Transverse colon (tissue), 4 donors: ENCODE measurements around the gene GJB2. TPM values are rescaled to one million over a fixed set of nuclear protein-coding genes. Genes with fewer than 3 reads are reported as not detected.

Experiments used
- DNase-seq: peaks from one replicate; pipeline ENCODE4 v3.0.0-alpha.2; 2019
- H3K27ac ChIP-seq, 4 donors: fragments of 200-600 bp; sonication (generic); 2 replicates each; pipeline ENCODE4 v1.5.1; 2016 to 2018; ENCODE audit warnings: inconsistent platforms in 4 of 4
- H3K27me3 ChIP-seq: fragments of 200-600 bp; sonication (generic); 2 replicates; pipeline ENCODE4 v1.5.1; 2017; ENCODE audit warnings: inconsistent platforms
- H3K36me3 ChIP-seq, 4 donors: fragments of 200-600 bp; sonication (generic); 2 replicates each; pipeline ENCODE4 v1.5.1; 2017 to 2019; ENCODE audit warnings: inconsistent platforms in 4 of 4
- H3K4me1 ChIP-seq, 4 donors: fragments of 200-600 bp; sonication (generic); 2 replicates each; pipeline ENCODE4 v1.5.1; 2017 to 2020; ENCODE audit warnings: inconsistent platforms in 4 of 4
- H3K4me3 ChIP-seq, 4 donors: fragments of 200-600 bp; sonication (generic); 1 replicate in 1 of 4; 2 replicates in 3 of 4; pipeline versions ENCODE4 v1.5.1 to v1.6.1; 2017 to 2019; ENCODE audit warnings: inconsistent platforms in 4 of 4
- H3K9me3 ChIP-seq, 2 donors: fragments of 200-600 bp; sonication (generic); 2 replicates each; pipeline ENCODE4 v1.5.1; 2017 to 2019; ENCODE audit warnings: inconsistent platforms in 2 of 2
- EP300 ChIP-seq: sonication (generic); formaldehyde crosslinking; IDR thresholded peaks from one replicate; pipeline ENCODE4 v1.6.1; 2017; ENCODE audit warnings: antibody characterized with exemption, low read depth
- POLR2A ChIP-seq: fragments of 450-650 bp; IDR thresholded peaks from one replicate; pipeline ENCODE4 v1.6.1; 2016; ENCODE audit warnings: antibody characterized with exemption, mild to moderate bottlenecking, moderate library complexity
- POLR2AphosphoS5 ChIP-seq, 3 donors: sonication (generic); formaldehyde crosslinking; IDR thresholded peaks; one replicate each; pipeline ENCODE4 v1.6.1; 2016; ENCODE audit warnings: antibody characterized with exemption in 3 of 3
- WGBS, 2 donors: methylation state at CpG; one replicate each; pipeline ENCODE4 v1.1.5; 2018; ENCODE audit warnings: low coverage in 1 of 2; 5-methylcytosine and 5-hydroxymethylcytosine counted together
- in situ Hi-C, 4 donors: fragments of 200-750 bp; cut with MboI; loops; one replicate each; pipeline versions ENCODE4 v1.15.0 to v1.15.1; 2017; ENCODE audit warnings: low sequenced_read_pairs in 3 of 4, low pct_ligation_motif_present in 1 of 4, low pct_unique_long_range_greater_than_20kb in 1 of 4
- intact Hi-C: fragments of 100-400 bp; cut with DNase I; formaldehyde crosslinking; loops from one replicate; pipeline ENCODE4 v1.15.1; 2023; ENCODE audit warnings: low total_unique reads
- total RNA-seq, 4 donors: library from RNA; depleted of rRNA; stranded (reverse); fragments of >200 nt; gene quantifications; one replicate each; pipeline ENCODE4 v1.1.0, GENCODE V29; 2016
- TF ChIP-seq, protein P1 (sequence below), 5 experiments: fragments of 200-600 bp in 3 of 5; fragments of 450-650 bp in 2 of 5; sonication (generic) in 3 of 5; IDR thresholded peaks; 1 replicate in 2 of 5; 2 replicates in 3 of 5; pipeline ENCODE4 v1.5.1; 2016 to 2017; ENCODE audit warnings: antibody characterized with exemption in 5 of 5, inconsistent platforms in 3 of 5, mild to moderate bottlenecking in 2 of 5, moderate library complexity in 1 of 5

GJB2 gene
- total RNA-seq, 4 donors from 2014 or later = 5.0 to 38.4 (median 25.9) TPM

DNA sequence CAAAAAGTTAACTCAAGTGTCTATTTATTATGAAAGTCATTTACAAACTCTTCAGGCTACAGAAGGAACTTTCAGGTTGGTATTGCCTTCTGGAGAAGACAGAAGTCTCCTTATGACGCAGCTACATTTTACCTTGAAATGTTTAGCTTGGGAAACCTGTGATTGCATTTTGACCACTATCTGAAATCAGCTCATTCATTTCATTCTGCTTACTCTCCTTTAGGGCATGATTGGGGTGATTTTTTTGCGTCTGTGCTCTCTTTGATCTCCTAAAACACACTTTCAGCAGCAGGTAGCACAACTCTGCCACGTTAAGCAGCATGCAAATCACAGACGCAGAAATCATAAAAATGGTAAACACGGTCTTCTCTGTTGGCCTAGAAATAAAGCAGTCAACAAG lies 29.8 kb upstream of the GJB2 start:
- H3K9me3 ChIP-seq = no peaks in the 10 kb centered on the region
- H3K4me3 ChIP-seq = no peak overlapping the region
- 57 to 100% methylated on average over 1 to 5 of the region's 5 CpGs for WGBS, 2 donors
- TF ChIP-seq POLR2AphosphoS5 (IDR thresholded peaks at IDR 0.05) (no peak), EP300 (no peak), POLR2A (no peak)
- TF ChIP-seq, protein P1, sequence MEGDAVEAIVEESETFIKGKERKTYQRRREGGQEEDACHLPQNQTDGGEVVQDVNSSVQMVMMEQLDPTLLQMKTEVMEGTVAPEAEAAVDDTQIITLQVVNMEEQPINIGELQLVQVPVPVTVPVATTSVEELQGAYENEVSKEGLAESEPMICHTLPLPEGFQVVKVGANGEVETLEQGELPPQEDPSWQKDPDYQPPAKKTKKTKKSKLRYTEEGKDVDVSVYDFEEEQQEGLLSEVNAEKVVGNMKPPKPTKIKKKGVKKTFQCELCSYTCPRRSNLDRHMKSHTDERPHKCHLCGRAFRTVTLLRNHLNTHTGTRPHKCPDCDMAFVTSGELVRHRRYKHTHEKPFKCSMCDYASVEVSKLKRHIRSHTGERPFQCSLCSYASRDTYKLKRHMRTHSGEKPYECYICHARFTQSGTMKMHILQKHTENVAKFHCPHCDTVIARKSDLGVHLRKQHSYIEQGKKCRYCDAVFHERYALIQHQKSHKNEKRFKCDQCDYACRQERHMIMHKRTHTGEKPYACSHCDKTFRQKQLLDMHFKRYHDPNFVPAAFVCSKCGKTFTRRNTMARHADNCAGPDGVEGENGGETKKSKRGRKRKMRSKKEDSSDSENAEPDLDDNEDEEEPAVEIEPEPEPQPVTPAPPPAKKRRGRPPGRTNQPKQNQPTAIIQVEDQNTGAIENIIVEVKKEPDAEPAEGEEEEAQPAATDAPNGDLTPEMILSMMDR (IDR thresholded peaks at IDR 0.05) = no peak
- H3K4me1 ChIP-seq = no peaks in the 10 kb centered on the region
- intact Hi-C loops (no loop called here), in situ Hi-C loops (no loop called here)
- H3K27me3 ChIP-seq = peaks cover 15% of the 10 kb centered on the region
- no peaks in the 10 kb centered on the region for H3K36me3 ChIP-seq
- H3K27ac ChIP-seq = no peak overlapping the region
- no peak for DNase-seq

- H3K27ac ChIP-seq = no peak overlapping the region
- 46 to 73% methylated on average over 4 to 6 of the region's 6 CpGs for WGBS, 2 donors
- TF ChIP-seq EP300 (no peak), POLR2AphosphoS5 (IDR thresholded peaks at IDR 0.05) (no peak), POLR2A (no peak)
- TF ChIP-seq, protein P1 (IDR thresholded peaks at IDR 0.05) = no peak
- no peak for DNase-seq
- no peaks in the 10 kb centered on the region for H3K36me3 ChIP-seq
- intact Hi-C loops = no loop called here
- H3K9me3 ChIP-seq = no peaks in the 10 kb centered on the region
- H3K4me3 ChIP-seq = no peak overlapping the region
- peaks cover 15% of the 10 kb centered on the region for H3K27me3 ChIP-seq
- in situ Hi-C loops = no loop called here
- H3K4me1 ChIP-seq = no peaks in the 10 kb centered on the region
These were observed 29.0 kb upstream of the GJB2 start for GRCh38 chr13:20221772-20222171.

- no peak for TF ChIP-seq POLR2A
- TF ChIP-seq, protein P1 (IDR thresholded peaks at IDR 0.05) = no peak
- TF ChIP-seq EP300 = no peak
- no peak for TF ChIP-seq POLR2AphosphoS5 (IDR thresholded peaks at IDR 0.05)
- H3K27me3 ChIP-seq = peaks cover 4% of the 10 kb centered on the region
- intact Hi-C loops (no loop called here), in situ Hi-C loops (no loop called here)
- H3K4me3 ChIP-seq = no peak overlapping the region
- H3K4me1 ChIP-seq = no peaks in the 10 kb centered on the region
- no peaks in the 10 kb centered on the region for H3K36me3 ChIP-seq
- DNase-seq = no peak
- no peaks in the 10 kb centered on the region for H3K9me3 ChIP-seq
- no peak overlapping the region for H3K27ac ChIP-seq
These were observed 26.8 kb upstream of the GJB2 start for GRCh38 chr13:20219577-20219976.

GRCh38 chr13:20217168-20217567 lies 24.4 kb upstream of the GJB2 start:
- WGBS, 2 donors = 65 to 74% methylated on average over 3 of the region's 3 CpGs
- in situ Hi-C loops (no loop called here), intact Hi-C loops (no loop called here)
- H3K27ac ChIP-seq = no peak overlapping the region
- no peaks in the 10 kb centered on the region for H3K9me3 ChIP-seq
- H3K4me3 ChIP-seq = no peak overlapping the region
- H3K4me1 ChIP-seq = no peaks in the 10 kb centered on the region
- H3K36me3 ChIP-seq = no peaks in the 10 kb centered on the region
- TF ChIP-seq, protein P1 (IDR thresholded peaks at IDR 0.05) = no peak
- no peak for TF ChIP-seq EP300
- TF ChIP-seq POLR2A = no peak
- TF ChIP-seq POLR2AphosphoS5 (IDR thresholded peaks at IDR 0.05) = no peak
- no peaks in the 10 kb centered on the region for H3K27me3 ChIP-seq
- DNase-seq = no peak
